HG03066 (cell line): Measurements from ENCODE around the gene CATSPER2.
"Not testable (repeated sequence)": the region's sequence is repeated elsewhere in the genome, so short reads cannot be mapped to it uniquely, and the experiment has no call there.

Source experiments
- ATAC-seq: cut with Tn5 transposase; IDR thresholded peaks from one replicate; pipeline ENCODE4 v1.9.1; 2021; ENCODE audit warnings: low read depth; ENCODE audit not compliant: unreplicated experiment

Gene CATSPER2

DNA sequence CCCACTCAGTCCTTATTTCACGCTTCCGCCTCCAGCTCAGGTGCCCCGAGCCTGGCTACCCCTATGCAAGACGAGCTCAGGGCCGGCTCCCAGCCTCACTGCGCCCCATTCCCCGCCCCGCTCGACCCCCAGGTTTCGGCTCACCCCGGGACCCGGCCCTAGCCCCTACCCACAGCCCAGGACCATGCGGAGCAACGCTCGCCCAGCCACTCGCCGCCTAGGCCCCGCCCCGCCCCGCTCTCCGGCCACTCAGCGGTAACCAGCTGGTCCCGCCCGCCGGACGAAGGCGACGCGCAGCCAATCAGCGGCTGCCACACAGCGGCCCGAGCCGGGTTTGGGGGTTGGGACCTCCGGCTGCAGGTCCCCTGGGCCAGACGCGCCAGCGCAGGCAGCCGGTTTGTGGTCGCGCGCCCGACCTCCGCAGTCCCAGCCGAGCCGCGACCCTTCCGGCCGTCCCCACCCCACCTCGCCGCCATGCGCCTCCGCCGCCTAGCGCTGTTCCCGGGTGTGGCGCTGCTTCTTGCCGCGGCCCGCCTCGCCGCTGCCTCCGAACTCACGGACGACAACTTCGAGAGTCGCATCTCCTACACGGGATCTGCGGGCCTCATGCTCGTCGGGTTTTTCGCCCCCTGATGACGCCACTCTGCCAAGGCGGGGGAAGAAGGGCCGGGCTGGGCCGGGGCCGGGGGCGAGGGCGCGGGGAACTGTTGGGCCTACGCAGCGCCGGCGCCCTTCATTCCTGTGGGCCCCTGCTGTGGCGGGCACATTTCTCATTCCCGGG lies at the start of gene CATSPER2:
TSS of gene CATSPER2 (minus strand) at position 196 of the 781 bp plus-strand sequence. CDS start 783 bp downstream, outside the sequence.
- no peak for ATAC-seq

DNA sequence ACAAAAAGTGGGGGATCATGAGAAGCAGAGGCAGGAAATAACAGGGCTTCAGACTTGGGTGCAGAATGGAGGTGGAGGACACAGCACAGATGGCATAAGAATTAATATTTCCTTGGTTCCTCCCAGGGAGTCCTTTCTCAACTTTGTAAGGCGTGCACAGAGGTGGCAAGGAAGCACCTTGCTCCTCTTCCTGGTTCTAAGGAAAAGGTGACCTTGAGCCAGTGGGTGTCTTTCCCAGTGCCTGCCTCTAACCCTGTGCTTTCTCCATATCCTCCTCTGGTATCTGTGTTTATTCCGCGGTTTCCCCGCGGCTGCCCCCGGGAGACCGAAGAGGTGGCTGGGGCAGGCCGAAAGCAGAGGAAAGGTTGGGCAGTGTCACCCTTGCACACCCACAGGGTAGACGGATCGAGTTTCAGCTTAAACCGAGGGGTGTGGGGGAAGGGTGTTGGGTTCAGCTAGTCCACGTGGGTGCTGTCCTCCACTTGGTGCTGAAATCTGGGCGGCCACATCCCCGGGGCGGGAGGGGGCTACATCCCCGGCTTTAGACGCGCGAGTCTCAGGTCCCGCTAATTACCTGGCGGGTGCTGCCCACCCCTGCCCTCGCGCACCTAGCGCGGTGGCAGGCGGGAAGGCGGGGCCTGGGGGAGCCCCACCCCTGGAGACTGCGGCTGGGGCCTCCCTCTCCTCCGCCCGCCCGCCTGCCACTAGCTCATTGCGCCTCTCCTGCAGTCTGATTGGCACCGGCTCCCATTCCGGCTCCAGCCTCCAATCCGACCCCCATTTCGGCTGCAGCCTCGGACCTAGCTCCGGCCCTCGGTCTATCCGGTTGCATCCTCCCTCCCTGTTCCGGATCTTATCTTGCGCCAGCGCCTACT lies 44.7 kb upstream of the CATSPER2 start, which contains the start of gene CKMT1A:
TSS of gene CKMT1A (plus strand) at position 712 of the 875 bp plus-strand sequence. CDS start 192 bp downstream, outside the sequence.
- not testable (repeated sequence) for ATAC-seq

- ATAC-seq, result not testable (repeated sequence)
Observed at GRCh38 chr15:43692679-43693078, 44.0 kb upstream of the CATSPER2 start.

DNA sequence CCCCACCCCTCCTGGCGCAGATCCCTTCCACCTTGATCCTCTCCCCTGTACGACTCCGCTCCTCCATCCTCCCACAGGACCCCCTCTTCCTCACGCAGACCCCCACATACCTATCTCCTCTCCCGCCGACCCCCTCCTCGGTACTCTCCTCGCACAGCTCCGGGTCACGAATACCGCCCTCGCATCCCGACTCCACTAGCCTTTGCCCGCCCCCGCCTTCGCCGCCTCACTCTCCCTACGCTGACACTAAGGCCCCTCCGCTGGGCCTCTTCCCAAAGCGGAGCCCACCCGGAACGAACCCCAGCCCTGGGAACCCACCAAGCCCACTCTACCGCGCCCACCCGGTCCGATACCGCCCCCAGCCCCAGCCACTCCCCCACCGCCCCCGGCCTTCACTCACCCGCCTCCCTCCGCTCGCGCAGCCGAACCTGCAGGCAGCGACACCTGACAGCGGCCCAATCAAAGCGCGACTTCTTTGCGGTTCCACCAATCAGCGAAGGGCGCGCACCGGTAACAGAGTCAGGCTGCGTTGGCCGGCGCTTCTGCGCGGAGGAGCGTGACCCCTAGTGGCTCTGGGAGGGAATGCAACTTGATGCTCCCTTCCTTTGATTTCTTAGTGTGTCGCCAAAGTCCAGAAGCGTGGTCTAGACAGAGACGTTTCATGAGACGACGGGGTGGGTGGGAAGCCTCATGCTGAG lies 41.1 kb upstream of the CATSPER2 start:
- ATAC-seq, result peak; percentile 91

DNA sequence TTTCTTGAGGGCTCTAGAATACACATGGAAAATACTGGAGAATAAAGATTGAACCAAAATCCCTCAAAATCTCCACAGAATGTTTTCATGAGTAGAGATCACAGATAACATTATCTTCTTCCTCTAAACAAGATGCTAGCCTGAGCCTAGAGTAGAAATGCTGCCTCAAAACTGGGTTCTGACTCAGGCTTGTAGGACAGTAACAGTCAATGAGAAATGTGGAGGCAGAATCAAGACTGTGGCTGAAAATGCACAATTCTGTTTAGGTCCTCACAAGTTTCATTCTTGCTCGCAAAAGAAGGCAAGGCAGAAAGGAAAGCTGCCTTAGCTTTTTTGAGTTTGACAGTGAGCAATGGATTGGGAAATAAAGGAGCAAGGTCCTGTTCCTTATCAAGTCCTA lies 25.5 kb upstream of the CATSPER2 start:
- not testable (repeated sequence) for ATAC-seq

DNA sequence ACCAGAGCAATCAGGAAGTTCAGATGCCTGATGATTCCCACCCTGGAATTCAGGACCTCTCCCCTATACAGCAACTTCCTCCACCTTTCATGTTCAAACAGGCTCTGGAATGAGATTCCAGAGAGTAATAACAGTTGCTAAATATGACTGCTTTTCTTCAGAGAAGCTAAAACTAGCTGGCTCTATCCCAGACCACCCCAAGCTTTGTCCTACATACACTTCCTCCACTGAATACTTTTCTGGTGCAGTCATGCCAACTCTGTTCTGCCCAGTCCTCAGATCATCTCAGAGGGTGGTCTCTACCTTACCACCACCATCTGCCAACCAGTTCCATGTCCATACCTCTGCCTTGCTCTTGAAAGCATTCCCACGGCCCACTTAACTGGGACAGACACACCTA lies 17.5 kb upstream of the CATSPER2 start:
- not testable (repeated sequence) for ATAC-seq

DNA sequence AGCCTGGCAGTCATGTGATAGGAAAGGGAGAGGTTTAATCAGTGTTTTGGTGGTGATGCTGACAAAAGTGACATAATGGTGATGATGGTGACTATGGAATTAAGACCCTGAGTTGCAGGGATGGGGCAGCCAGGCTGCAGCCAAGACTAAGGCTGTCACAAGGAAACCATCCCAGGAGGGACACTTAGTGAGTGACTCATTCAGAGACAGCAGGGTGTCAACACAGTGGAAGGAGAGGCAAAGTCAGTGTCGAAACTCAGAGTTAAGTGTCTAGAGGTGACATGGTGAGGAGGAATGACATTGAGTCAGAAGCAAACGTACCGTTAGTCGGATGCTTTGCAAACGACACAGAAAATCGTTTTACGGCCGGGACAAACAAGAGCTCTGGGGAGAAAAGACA lies 14.7 kb upstream of the CATSPER2 start:
- not testable (repeated sequence) for ATAC-seq

DNA sequence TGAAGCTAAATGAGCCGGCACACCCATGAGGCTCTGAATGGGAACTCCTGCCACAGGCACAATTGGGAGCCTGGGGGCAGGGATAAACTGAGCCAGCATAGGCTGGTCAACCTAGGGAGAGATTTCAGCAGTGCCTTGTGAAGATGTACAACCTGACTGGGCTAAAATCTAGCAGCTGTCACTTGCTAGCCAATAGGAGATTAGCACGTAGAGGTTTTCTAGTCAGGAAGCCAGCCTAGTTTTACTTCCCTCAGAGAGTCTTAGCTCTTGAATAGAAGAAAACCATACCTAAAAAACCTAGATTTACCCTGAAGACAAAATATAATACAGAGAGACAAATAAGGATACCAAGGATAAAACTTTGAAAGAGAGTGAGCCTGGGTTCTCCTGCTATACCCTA lies 13.6 kb upstream of the CATSPER2 start:
- not testable (repeated sequence) for ATAC-seq

DNA sequence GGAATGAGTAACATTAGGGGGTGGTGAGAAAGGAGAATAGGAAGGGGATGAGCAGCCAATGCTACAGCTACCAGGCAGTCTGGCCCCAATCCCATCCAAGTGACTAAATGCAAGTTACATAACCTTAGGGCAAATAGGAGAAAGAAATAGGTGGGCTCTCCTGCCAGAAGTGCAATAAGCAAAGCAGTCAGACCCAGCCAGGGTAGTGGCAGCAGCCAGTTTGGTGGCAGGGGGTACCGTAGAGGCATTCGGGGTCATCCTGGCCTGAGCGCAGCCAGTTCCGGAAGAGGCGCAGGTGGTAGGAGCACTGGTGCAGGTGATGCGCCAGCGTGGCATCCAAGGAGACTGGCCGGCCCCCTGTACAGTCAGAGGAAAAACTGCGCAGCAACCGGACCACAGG lies 11.1 kb upstream of the CATSPER2 start:
- ATAC-seq, result not testable (repeated sequence)

GRCh38 chr15:43649430-43649926 lies 834 bp upstream of the CATSPER2 start:
- ATAC-seq, result not testable (repeated sequence)

DNA sequence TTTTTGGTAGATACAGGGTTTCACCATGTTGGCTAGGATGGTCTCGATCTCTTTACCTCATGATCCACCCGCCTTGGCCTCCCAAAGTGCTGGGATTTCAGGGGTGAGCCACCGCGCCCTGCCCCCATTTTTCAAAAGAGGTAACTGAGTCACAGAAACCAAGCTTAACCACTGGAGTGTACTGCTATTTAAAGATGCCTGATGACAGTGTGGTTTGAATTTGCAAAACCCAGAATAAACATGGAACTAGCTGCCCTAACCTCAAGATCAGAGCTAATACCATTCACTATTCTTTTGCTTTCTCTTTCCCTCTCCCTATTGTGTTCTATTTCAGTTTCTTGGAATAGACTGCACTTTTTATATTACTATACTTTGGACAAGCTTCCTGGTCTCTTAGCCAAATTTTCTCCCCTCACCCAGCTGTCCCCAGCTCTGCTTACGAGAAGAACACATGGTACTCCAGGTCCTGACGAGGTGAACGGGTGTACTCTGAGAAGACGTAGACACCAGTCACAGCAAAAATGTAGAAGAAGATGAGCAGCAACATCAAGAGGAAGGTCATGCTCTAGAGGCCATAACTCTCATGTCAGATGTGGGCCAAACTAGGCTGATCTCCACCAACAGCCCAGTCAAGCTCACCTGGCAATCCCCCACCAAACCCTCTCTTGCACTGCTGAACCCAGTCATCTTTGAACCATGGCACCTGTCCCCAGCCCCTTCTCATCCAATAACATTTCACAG lies 10.0 kb downstream of the CATSPER2 start:
- ATAC-seq, result not testable (repeated sequence)

- ATAC-seq, result not testable (repeated sequence)
Observed at GRCh38 chr15:43626937-43627336, 21.7 kb downstream of the CATSPER2 start.

GRCh38 chr15:43625106-43625505 lies 23.5 kb downstream of the CATSPER2 start:
- ATAC-seq, result no peak

DNA sequence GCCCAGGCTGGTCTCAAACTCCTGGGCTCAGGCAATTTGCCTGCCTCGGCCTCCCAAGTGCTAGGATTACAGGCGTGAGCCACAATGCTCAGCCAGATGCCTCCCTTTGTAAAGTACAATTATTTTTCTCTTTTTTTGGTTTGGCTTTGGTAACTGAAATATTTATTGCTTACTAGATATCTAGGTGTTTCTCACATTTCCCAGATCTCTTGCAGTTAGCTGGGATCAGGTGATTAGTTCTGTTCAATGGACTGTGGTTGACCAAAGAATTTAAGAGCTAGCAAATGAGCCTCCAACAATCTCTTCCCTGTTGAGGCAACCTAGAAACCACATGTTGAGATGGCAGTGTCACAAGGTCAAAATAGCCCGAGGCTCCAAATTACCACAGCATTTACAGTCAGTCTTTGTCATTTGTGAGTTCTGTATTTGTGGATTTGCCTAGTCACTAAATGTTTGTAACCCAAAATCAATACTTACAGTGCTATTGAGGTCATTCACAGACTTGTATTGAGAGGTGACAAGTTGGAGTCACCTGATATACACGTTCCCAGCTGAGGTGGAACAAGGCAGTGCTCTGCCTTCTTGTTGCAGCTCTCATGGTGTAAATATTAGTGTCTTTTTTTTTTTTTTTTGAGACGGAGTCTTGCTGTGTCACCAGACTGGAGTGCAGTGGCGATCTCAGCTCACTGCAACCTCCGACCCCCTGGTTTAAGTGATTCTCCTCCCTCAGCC lies 26.4 kb downstream of the CATSPER2 start:
- ATAC-seq, result not testable (repeated sequence)

- not testable (repeated sequence) for ATAC-seq
Observed at GRCh38 chr15:43618700-43619099, 29.9 kb downstream of the CATSPER2 start, which contains the start of gene STRC. STRC (minus strand) TSS chr15:43618800; CDS start chr15:43618722, 78 bp downstream.

DNA sequence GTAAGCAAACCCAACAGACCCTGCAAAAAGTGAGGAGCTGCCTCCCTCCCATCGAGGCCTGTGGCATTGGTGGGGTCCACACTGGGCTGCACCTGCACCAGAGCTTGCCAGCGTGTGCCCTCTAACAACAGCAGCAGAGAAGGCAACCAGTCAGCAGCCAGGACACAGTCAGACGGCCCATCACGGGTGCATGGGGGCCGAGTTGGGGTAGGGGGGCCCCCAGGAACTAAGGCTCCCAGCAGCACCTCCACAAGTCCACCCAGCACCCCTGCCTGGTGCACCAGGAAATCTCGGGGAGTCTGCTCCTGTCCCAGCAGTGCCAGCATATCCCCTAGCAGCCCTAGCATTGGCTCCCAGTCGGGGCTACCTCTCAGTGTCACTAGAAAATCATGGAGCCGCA lies 30.9 kb downstream of the CATSPER2 start:
- ATAC-seq, result not testable (repeated sequence)

GRCh38 chr15:43602233-43602632 lies 46.4 kb downstream of the CATSPER2 start:
- not testable (repeated sequence) for ATAC-seq

DNA sequence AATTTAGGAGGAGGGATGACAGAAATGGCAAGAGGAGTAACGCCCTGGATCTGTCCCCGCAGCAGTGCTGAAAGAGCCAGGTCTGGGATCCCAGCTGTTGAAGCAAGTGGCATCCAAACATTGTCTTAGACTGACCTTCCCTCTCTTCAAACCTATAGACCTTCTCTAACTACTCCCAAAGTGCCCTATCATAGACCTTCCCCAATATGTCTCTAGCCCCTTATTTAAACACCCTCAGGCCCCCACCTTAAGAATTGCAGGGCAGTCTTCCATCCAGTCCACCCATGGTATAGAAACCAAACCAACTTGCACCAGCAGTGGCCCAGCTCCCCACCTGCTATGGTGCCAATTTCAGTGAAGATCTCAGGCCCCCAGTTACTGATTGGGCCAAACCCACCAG lies 48.4 kb downstream of the CATSPER2 start:
- not testable (repeated sequence) for ATAC-seq

GRCh38 chr15:43599131-43599530 lies 49.5 kb downstream of the CATSPER2 start:
- ATAC-seq, result not testable (repeated sequence)
